Pancreas (tissue), 10 donors: ENCODE measurements around the gene NADK. TPM values are rescaled to one million over a fixed set of nuclear protein-coding genes. Genes with fewer than 3 reads are reported as not detected.
"Not testable (repeated sequence)": the region's sequence is repeated elsewhere in the genome, so short reads cannot be mapped to it uniquely, and the experiment has no call there.

Experiments
- ATAC-seq, 4 donors: fragments of 200-7000 bp; cut with Tn5 transposase; one replicate each; pipeline versions ENCODE4 v1.8.0 to v1.9.1; 2020; ENCODE audit warnings: mild to moderate bottlenecking in 4 of 4, moderate library complexity in 4 of 4
- DNase-seq, 6 donors: peaks; one replicate each; pipeline ENCODE4 v3.0.0-alpha.2; 2020
- FAIRE-seq: peaks from 2 replicates; lab custom pipeline; 2012; peaks lifted over from hg19 to GRCh38; lab: Jason Lieb, UNC
- H3K27ac ChIP-seq, 4 donors: fragments of 200-600 bp; sonication (generic); 1 replicate in 3 of 4; 2 replicates in 1 of 4; pipeline versions ENCODE4 v1.5.0 to v1.8.0; 2020
- H3K27me3 ChIP-seq, 4 donors: fragments of 200-600 bp; one replicate each; pipeline ENCODE4 v1.8.0; 2021
- H3K36me3 ChIP-seq, 3 donors: fragments of 200-600 bp; sonication (generic) in 1 of 3; one replicate each; pipeline versions ENCODE4 v1.5.0 to v1.8.0; 2020 to 2021
- H3K4me1 ChIP-seq, 3 donors: fragments of 200-600 bp; one replicate each; pipeline ENCODE4 v1.8.0; 2021
- H3K4me3 ChIP-seq, 4 donors: fragments of 200-600 bp; sonication (generic) in 2 of 4; one replicate each; pipeline versions ENCODE4 v1.5.0 to v1.8.0; 2020 to 2021
- H3K9me3 ChIP-seq, 4 donors: fragments of 200-600 bp; one replicate each; pipeline ENCODE4 v1.8.0; 2021
- CTCF ChIP-seq, 4 donors: fragments of 200-600 bp; sonication (generic) in 3 of 4; IDR thresholded peaks; one replicate each; pipeline versions ENCODE4 v1.5.0 to v1.8.0; 2021; ENCODE audit warnings: antibody characterized with exemption in 4 of 4
- WGBS, 2 donors: extraction: QIAGEN DNeasy Blood & Tissue Kit; methylation state at CpG; one replicate each; pipeline ENCODE4 v1.1.7; 2013; 5-methylcytosine and 5-hydroxymethylcytosine counted together
- intact Hi-C, 3 donors: fragments of 100-400 bp; cut with DNase I; formaldehyde crosslinking; loops; one replicate each; pipeline versions ENCODE4 v1.11.1 to v1.14.2; 2022
- polyA plus RNA-seq, 2 donors: library from polyadenylated mRNA; stranded (reverse); fragments of 200-250 nt; gene quantifications; one replicate each; pipeline ENCODE4 v1.2.3, GENCODE V29; 2013
- total RNA-seq, 6 donors: library from RNA; stranded (reverse); fragmentation: NEBNext Ultra II Directional in 4 of 6; extraction: Animal tissue kit (Norgen Biotek cat#: 25700) in 4 of 6; gene quantifications; one replicate each; pipeline versions ENCODE4 v1.2.1 to v1.2.4, GENCODE V29; 2021 to 2023
- donor health status: healthy with polysubstance abuse.
- donor health status: DM: no; HTN: no; CAD: no; lungs with moderate emphysema.
- donor health status: DM: no; HTN: no; CAD: no.
- donor health status: control.
- donor health status: control.
- donor health status: Bipolar disorder and iron deficiency.
- donor health status: DM: yes; HTN: yes; CAD: no.
- donor health status: DM: no; HTN: no; CAD: no.
- donor health status: DM: no; HTN: no; CAD: no.
- donor health status: DM: yes; HTN: yes; CAD: no.

The NADK gene
- total and polyA plus RNA-seq, 8 donors: 27.8 to 63.3 (median 40.1) TPM

GRCh38 chr1:1703796-1704195, 74.5 kb downstream of the NADK start:
- intact Hi-C loops: no loop called here
- DNase-seq: peak in 1 of 6 donors; percentile 69
- Histone ChIP-seq H3K9me3 (no peaks in the 10 kb centered on the region), H3K27me3 (no peaks in the 10 kb centered on the region), H3K27ac (no peak overlapping the region), H3K4me1 (no peaks in the 10 kb centered on the region), H3K4me3 (no peak overlapping the region), H3K36me3 (peaks cover 0 to 11% (median 0%) of the 10 kb centered on the region in 3 donors)
- no peak for ATAC-seq
- 93 to 95% methylated on average over 12 to 22 of the region's 22 CpGs for WGBS, 2 donors
- no peak for FAIRE-seq
- TF ChIP-seq CTCF (IDR thresholded peaks at IDR 0.05): no peak

GRCh38 chr1:1702506-1702905, 75.8 kb downstream of the NADK start:
- ATAC-seq, H3K9me3 ChIP-seq, H3K27ac ChIP-seq, intact Hi-C loops, H3K4me1 ChIP-seq, H3K27me3 ChIP-seq, H3K4me3 ChIP-seq, FAIRE-seq: not testable (repeated sequence)
- peak in 1 of 6 donors; percentile 6 for DNase-seq
- H3K36me3 ChIP-seq: peaks cover 0 to 11% (median 0%) of the 10 kb centered on the region in 3 donors
- 87 to 94% methylated on average over 3 to 6 of the region's 18 CpGs for WGBS, 2 donors

Other genes with a start within 250 kb of the NADK start
- gene TMEM240, start 237.8 kb downstream of the NADK start, total RNA-seq: 1 to 10 TPM in 1 of 6 donors, under 1 TPM in 4, not detected in 1; 0.22 to 1.0 (median 0.49) TPM
- 1 to 10 TPM; 2.5 to 3.6 TPM for gene TMEM240, start 237.8 kb downstream of the NADK start, polyA plus RNA-seq
- gene SSU72, start 203.6 kb downstream of the NADK start, total RNA-seq: 10 to 100 TPM; 49.2 to 63.2 (median 54.4) TPM
- gene SSU72, start 203.6 kb downstream of the NADK start, polyA plus RNA-seq: 10 to 100 TPM; 57.9 to 74.3 TPM
- gene FNDC10, start 178.3 kb downstream of the NADK start, total RNA-seq: 1 to 10 TPM in 2 of 6 donors, under 1 TPM in 4; 0.28 to 2.4 (median 0.71) TPM
- 1 to 10 TPM; 1.6 to 2.3 TPM for gene FNDC10, start 178.3 kb downstream of the NADK start, polyA plus RNA-seq
- 10 to 100 TPM; 27.4 to 60.8 (median 32.4) TPM for gene MIB2, start 163.0 kb downstream of the NADK start, total RNA-seq
- 100 to 1,000 TPM; 140 to 253 TPM for gene MIB2, start 163.0 kb downstream of the NADK start, polyA plus RNA-seq
- 1 to 10 TPM in 3 of 6 donors, under 1 TPM in 3; 0.46 to 6.9 (median 1.6) TPM for gene MMP23B, start 146.3 kb downstream of the NADK start, total RNA-seq
- gene MMP23B, start 146.3 kb downstream of the NADK start, polyA plus RNA-seq: 10 to 100 TPM in 1 of 2 donors, 1 to 10 TPM in 1; 1.1 to 12.3 TPM
- gene CDK11B, start 119.5 kb downstream of the NADK start, total RNA-seq: 10 to 100 TPM in 4 of 6 donors, 1 to 10 TPM in 2; 9.0 to 11.1 (median 10.6) TPM
- gene CDK11B, start 119.5 kb downstream of the NADK start, polyA plus RNA-seq: 10 to 100 TPM; 28.8 to 31.8 TPM
- gene SLC35E2B, start 85.7 kb downstream of the NADK start, total RNA-seq: 10 to 100 TPM; 12.1 to 45.4 (median 24.0) TPM
- 10 to 100 TPM; 23.4 to 26.0 TPM for gene SLC35E2B, start 85.7 kb downstream of the NADK start, polyA plus RNA-seq
- gene CDK11A, start 54.1 kb downstream of the NADK start, total RNA-seq: 10 to 100 TPM; 13.2 to 22.0 (median 16.7) TPM
- gene CDK11A, start 54.1 kb downstream of the NADK start, polyA plus RNA-seq: 100 to 1,000 TPM in 1 of 2 donors, 10 to 100 TPM in 1; 63.5 to 111 TPM
- gene GNB1, start 112.6 kb upstream of the NADK start, total RNA-seq: 100 to 1,000 TPM in 2 of 6 donors, 10 to 100 TPM in 4; 75.4 to 160 (median 97.5) TPM
- 10 to 100 TPM; 42.3 to 71.1 TPM for gene GNB1, start 112.6 kb upstream of the NADK start, polyA plus RNA-seq
- 1 to 10 TPM in 3 of 6 donors, under 1 TPM in 3; 0.39 to 1.4 (median 0.86) TPM for gene CALML6, start 136.8 kb upstream of the NADK start, total RNA-seq
- gene CALML6, start 136.8 kb upstream of the NADK start, polyA plus RNA-seq: 1 to 10 TPM; 3.6 to 4.4 TPM
- 10 to 100 TPM; 43.6 to 98.9 (median 78.6) TPM for gene TMEM52, start 140.8 kb upstream of the NADK start, total RNA-seq
- 100 to 1,000 TPM in 1 of 2 donors, 10 to 100 TPM in 1; 72.2 to 120 TPM for gene TMEM52, start 140.8 kb upstream of the NADK start, polyA plus RNA-seq
- gene CFAP74, start 225.3 kb upstream of the NADK start, total RNA-seq: not detected
- gene CFAP74, start 225.3 kb upstream of the NADK start, polyA plus RNA-seq: under 1 TPM; 0.08 to 0.16 TPM
- gene GABRD, start 240.9 kb upstream of the NADK start, total RNA-seq: under 1 TPM in 3 of 6 donors, not detected in 3; 0.12 to 0.61 (median 0.25) TPM
- under 1 TPM; 0.09 to 0.15 TPM for gene GABRD, start 240.9 kb upstream of the NADK start, polyA plus RNA-seq